T-helper 9 cell (primary cell): ENCODE data around the gene POLG.

Experiments
- DNase-seq: peaks from one replicate; pipeline ENCODE4 v3.0.0-alpha.2; 2020

POLG gene

GRCh38 chr15:89325039-89325803 is 9.4 kb downstream of the POLG start:
- no peak for DNase-seq

GRCh38 chr15:89323825-89324224 is 10.8 kb downstream of the POLG start:
- no peak for DNase-seq

GRCh38 chr15:89322822-89323221 is 11.8 kb downstream of the POLG start:
- DNase-seq = no peak

GRCh38 chr15:89321521-89322410 is 12.9 kb downstream of the POLG start:
- no peak for DNase-seq

- DNase-seq = no peak
Measured at GRCh38 chr15:89320200-89320599, 14.4 kb downstream of the POLG start.

- no peak for DNase-seq
Measured at GRCh38 chr15:89319678-89320077, 14.9 kb downstream of the POLG start.

- no peak for DNase-seq
Measured at GRCh38 chr15:89317186-89317720, 17.4 kb downstream of the POLG start.

GRCh38 chr15:89316504-89316903 is 18.1 kb downstream of the POLG start:
- no peak for DNase-seq

GRCh38 chr15:89315375-89315929 is 19.2 kb downstream of the POLG start:
- DNase-seq = no peak

GRCh38 chr15:89309993-89310392 is 24.6 kb downstream of the POLG start:
- DNase-seq = no peak

GRCh38 chr15:89308236-89308635 is 26.4 kb downstream of the POLG start:
- DNase-seq = no peak

GRCh38 chr15:89307791-89308190 is 26.8 kb downstream of the POLG start:
- no peak for DNase-seq

- no peak for DNase-seq
Measured at GRCh38 chr15:89307046-89307587, 27.5 kb downstream of the POLG start.

- DNase-seq = no peak
Measured at GRCh38 chr15:89305395-89305794, 29.2 kb downstream of the POLG start.

- no peak for DNase-seq
Measured at GRCh38 chr15:89303986-89304385, 30.6 kb downstream of the POLG start.

- no peak for DNase-seq
Measured at GRCh38 chr15:89301304-89302089, 33.1 kb downstream of the POLG start.

- no peak for DNase-seq
Measured at GRCh38 chr15:89299896-89300295, 34.7 kb downstream of the POLG start.

GRCh38 chr15:89293012-89293411 is 41.6 kb downstream of the POLG start:
- no peak for DNase-seq

- DNase-seq = no peak
Measured at GRCh38 chr15:89291934-89292438, 42.6 kb downstream of the POLG start.

GRCh38 chr15:89283201-89283600 is 51.4 kb downstream of the POLG start:
- DNase-seq = no peak

- DNase-seq = no peak
Measured at GRCh38 chr15:89282631-89283030, 52.0 kb downstream of the POLG start.

- DNase-seq = no peak
Measured at GRCh38 chr15:89278307-89278706, 56.3 kb downstream of the POLG start.
